GM23338 (cell line): ENCODE measurements around the gene GAREM2. TPM values are rescaled to one million over a fixed set of nuclear protein-coding genes. Genes with fewer than 3 reads are reported as not detected.

Experiments
- ATAC-seq: fragments of 200-7000 bp; cut with Tn5 transposase; 3 replicates; pipeline ENCODE4 v1.9.1; 2020
- DNase-seq: peaks from one replicate; pipeline ENCODE4 v3.0.0-alpha.2; 2015; ENCODE audit warnings: low spot score
- H2AFZ ChIP-seq: fragments of 200-600 bp; sonication (generic); 2 replicates; pipeline ENCODE4 v1.8.0; 2016; ENCODE audit warnings: antibody characterized with exemption, mild to moderate bottlenecking, moderate library complexity
- H3F3A ChIP-seq: fragments of 200-600 bp; sonication (generic); replicated peaks from 2 replicates; pipeline ENCODE4 v1.8.0; 2017; ENCODE audit warnings: antibody characterized with exemption, mixed run types, low read depth
- H3K27ac ChIP-seq: fragments of 200-600 bp; sonication (generic); 2 replicates; pipeline ENCODE4 v1.6.1; 2016; ENCODE audit warnings: low read depth
- H3K27me3 ChIP-seq: fragments of 200-600 bp; sonication (generic); 2 replicates; pipeline ENCODE4 v1.8.0; 2016; ENCODE audit warnings: mild to moderate bottlenecking, mixed run types, moderate library complexity; ENCODE audit not compliant: insufficient read depth
- H3K36me3 ChIP-seq: fragments of 200-600 bp; sonication (generic); 2 replicates; pipeline ENCODE4 v1.8.0; 2016; ENCODE audit warnings: mild to moderate bottlenecking; ENCODE audit not compliant: insufficient read depth
- H3K4me1 ChIP-seq: fragments of 200-600 bp; sonication (generic); 2 replicates; pipeline ENCODE4 v1.8.0; 2016; ENCODE audit warnings: mild to moderate bottlenecking, moderate library complexity; ENCODE audit not compliant: insufficient read depth
- H3K4me2 ChIP-seq: fragments of 200-600 bp; sonication (generic); 2 replicates; pipeline ENCODE4 v1.7.1; 2017; ENCODE audit warnings: mixed run types
- H3K4me3 ChIP-seq: fragments of 200-600 bp; sonication (generic); 2 replicates; pipeline ENCODE4 v1.6.1; 2016; ENCODE audit warnings: mixed run types
- H3K79me2 ChIP-seq: fragments of 200-600 bp; sonication (generic); replicated peaks from 2 replicates; pipeline ENCODE4 v1.8.0; 2017; ENCODE audit warnings: mild to moderate bottlenecking; ENCODE audit not compliant: insufficient read depth
- H3K9me2 ChIP-seq: fragments of 200-600 bp; sonication (generic); 2 replicates; pipeline ENCODE4 v1.8.0; 2017; ENCODE audit not compliant: insufficient read depth
- H4K20me1 ChIP-seq: fragments of 200-600 bp; sonication (generic); replicated peaks from 2 replicates; pipeline ENCODE4 v1.8.0; 2017; ENCODE audit warnings: mild to moderate bottlenecking; ENCODE audit not compliant: insufficient read depth
- H3K27ac Mint-ChIP-seq: 2 replicates; pipeline ENCODE4 v1.8.0; 2020; ENCODE audit warnings: inconsistent platforms, mild to moderate bottlenecking, moderate library complexity, mixed read lengths
- H3K27me3 Mint-ChIP-seq: 3 replicates; pipeline ENCODE4 v1.8.0; 2022; ENCODE audit warnings: low read depth, mild to moderate bottlenecking, moderate library complexity, mixed read lengths, inconsistent platforms; ENCODE audit not compliant: insufficient read depth, poor library complexity
- H3K36me3 Mint-ChIP-seq: 3 replicates; pipeline ENCODE4 v1.8.0; 2021; ENCODE audit warnings: low read depth, mild to moderate bottlenecking, inconsistent platforms, moderate library complexity, mixed read lengths
- H3K4me1 Mint-ChIP-seq: 3 replicates; pipeline ENCODE4 v1.8.0; 2020; ENCODE audit warnings: mild to moderate bottlenecking, inconsistent platforms, mixed read lengths
- H3K4me3 Mint-ChIP-seq: 3 replicates; pipeline ENCODE4 v1.8.0; 2021; ENCODE audit warnings: moderate library complexity, mild to moderate bottlenecking, inconsistent platforms, mixed read lengths
- H3K9me3 Mint-ChIP-seq: 3 replicates; pipeline ENCODE4 v1.8.0; 2020; ENCODE audit warnings: moderate library complexity, mild to moderate bottlenecking, inconsistent platforms, mixed read lengths
- CREB1 ChIP-seq: fragments of 250-450 bp; sonication (Bioruptor Pico); IDR thresholded peaks from 2 replicates; pipeline ENCODE4 v1.5.0; 2020; ENCODE audit warnings: low read depth, mild to moderate bottlenecking, moderate library complexity
- polyA plus RNA-seq: library from polyadenylated mRNA; unstranded; fragments of >200 nt; fragmentation: Nextera tagmentation; extraction: Ambion mirVana; gene quantifications from 2 replicates; pipeline ENCODE4 v1.2.1, GENCODE V29; 2016
- total RNA-seq: library from RNA; depleted of rRNA; stranded (reverse); fragments of >200 nt; shearing (Covaris generic); gene quantifications from 2 replicates; pipeline ENCODE4 v1.2.3, GENCODE V29; 2014; rRNA removed

GAREM2 gene
- total and polyA plus RNA-seq, 2 experiments from 2014 or later = 3.8 to 23.8 TPM

DNA sequence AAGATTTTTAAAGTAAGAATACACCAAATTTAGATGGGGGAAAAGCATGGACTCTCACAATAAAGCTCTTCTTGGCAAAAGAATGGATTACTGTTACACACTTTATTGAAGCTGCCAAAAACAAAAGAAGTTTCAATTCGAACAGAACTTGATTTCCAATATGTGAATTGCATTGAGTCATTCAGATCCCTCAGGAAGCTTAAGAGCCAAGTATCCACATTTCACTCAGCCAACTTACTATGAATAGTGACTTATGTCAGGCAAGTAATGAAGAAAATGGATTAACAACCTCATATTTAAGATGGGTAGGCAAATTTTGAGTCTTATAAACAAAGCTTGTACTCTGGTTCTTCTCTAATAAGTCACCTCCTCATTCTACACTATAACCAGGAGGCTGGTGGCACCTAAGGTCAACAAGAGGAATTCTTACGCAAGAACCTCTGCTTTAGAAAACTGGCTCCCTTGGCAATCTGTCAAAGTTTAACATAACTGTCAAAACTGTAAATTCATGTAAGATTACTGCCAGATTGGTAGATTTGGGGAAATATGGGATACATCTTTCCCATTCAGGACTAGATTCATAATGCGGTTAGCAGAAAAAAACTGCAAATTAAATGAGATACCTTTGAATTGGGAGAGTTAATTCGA lies 65.5 kb downstream of the GAREM2 start:
- no peaks in the 10 kb centered on the region for H3K27me3 Mint-ChIP-seq
- H2AFZ ChIP-seq = no peak overlapping the region
- H3K4me1 Mint-ChIP-seq = peaks cover 9% of the 10 kb centered on the region; the same call in 2 of the 3 replicates
- peaks cover 38% of the 10 kb centered on the region for H3K36me3 Mint-ChIP-seq
- DNase-seq (no peak), ATAC-seq (no peak)
- no peak overlapping the region for H3K4me2 ChIP-seq
- no peak overlapping the region for H3K4me3 ChIP-seq
- H3K27ac Mint-ChIP-seq = no peak overlapping the region
- peaks cover 11% of the 10 kb centered on the region for H3K4me1 ChIP-seq
- peaks cover 47% of the 10 kb centered on the region for H3K79me2 ChIP-seq
- no peak overlapping the region for H3K27ac ChIP-seq
- no peaks in the 10 kb centered on the region for H3K27me3 ChIP-seq
- no peaks in the 10 kb centered on the region for H3K9me3 Mint-ChIP-seq
- no peak overlapping the region for H3K4me3 Mint-ChIP-seq
- H4K20me1 ChIP-seq = peaks cover 19% of the 10 kb centered on the region
- H3K36me3 ChIP-seq = peaks cover 30% of the 10 kb centered on the region
- no peaks in the 10 kb centered on the region for H3F3A ChIP-seq
- TF ChIP-seq CREB1 = no peak
- no peaks in the 10 kb centered on the region for H3K9me2 ChIP-seq

Other genes with a start within 250 kb of the GAREM2 start
- gene KIF3C, start 190.6 kb upstream of the GAREM2 start, total RNA-seq = 34.6 and 40.0 TPM in 2 replicates
- 14.9 and 16.7 TPM in 2 replicates for gene KIF3C, start 190.6 kb upstream of the GAREM2 start, polyA plus RNA-seq
- gene RAB10, start 139.0 kb upstream of the GAREM2 start, total RNA-seq = 102 and 116 TPM in 2 replicates
- gene RAB10, start 139.0 kb upstream of the GAREM2 start, polyA plus RNA-seq = 119 and 143 TPM in 2 replicates
- 88.9 and 92.3 TPM in 2 replicates for gene HADHA, start 71.5 kb downstream of the GAREM2 start, total RNA-seq
- 57.6 and 63.9 TPM in 2 replicates for gene HADHA, start 71.5 kb downstream of the GAREM2 start, polyA plus RNA-seq
- 43.4 and 55.0 TPM in 2 replicates for gene HADHB, start 71.9 kb downstream of the GAREM2 start, total RNA-seq
- 38.3 and 41.1 TPM in 2 replicates for gene HADHB, start 71.9 kb downstream of the GAREM2 start, polyA plus RNA-seq
- 64.3 and 67.8 TPM in 2 replicates for gene SELENOI, start 173.1 kb downstream of the GAREM2 start, total RNA-seq
- gene SELENOI, start 173.1 kb downstream of the GAREM2 start, polyA plus RNA-seq = 8.1 and 8.4 TPM in 2 replicates
- 0.35 and 0.38 TPM in 2 replicates for gene ADGRF3, start 173.7 kb downstream of the GAREM2 start, total RNA-seq
- gene ADGRF3, start 173.7 kb downstream of the GAREM2 start, polyA plus RNA-seq = 0.39 and 0.57 TPM in 2 replicates
- gene DRC1, start 228.8 kb downstream of the GAREM2 start, total RNA-seq = not detected in 2 replicates
- gene DRC1, start 228.8 kb downstream of the GAREM2 start, polyA plus RNA-seq = 0.45 TPM in 1 of 2 replicates, not detected in the other